OCI-LY7 (cell line): ENCODE measurements around the gene PPM1L.

Experiments used
- EZH2phosphoT487 ChIP-seq: fragments of 200-600 bp; sonication (generic); IDR thresholded peaks from 2 replicates; pipeline ENCODE4 v1.6.1; 2018; ENCODE audit warnings: low read depth, borderline replicate concordance, mild to moderate bottlenecking, mixed run types, antibody characterized with exemption, low read length, moderate library complexity, mixed read lengths
- TF ChIP-seq, protein P1 (sequence below): fragments of 200-600 bp; sonication (generic); conservative IDR thresholded peaks from 2 replicates; pipeline ENCODE4 v1.5.1; 2014; ENCODE audit warnings: mild to moderate bottlenecking, antibody characterized with exemption, low read length, moderate library complexity, mixed read lengths

- TF ChIP-seq, protein P1, sequence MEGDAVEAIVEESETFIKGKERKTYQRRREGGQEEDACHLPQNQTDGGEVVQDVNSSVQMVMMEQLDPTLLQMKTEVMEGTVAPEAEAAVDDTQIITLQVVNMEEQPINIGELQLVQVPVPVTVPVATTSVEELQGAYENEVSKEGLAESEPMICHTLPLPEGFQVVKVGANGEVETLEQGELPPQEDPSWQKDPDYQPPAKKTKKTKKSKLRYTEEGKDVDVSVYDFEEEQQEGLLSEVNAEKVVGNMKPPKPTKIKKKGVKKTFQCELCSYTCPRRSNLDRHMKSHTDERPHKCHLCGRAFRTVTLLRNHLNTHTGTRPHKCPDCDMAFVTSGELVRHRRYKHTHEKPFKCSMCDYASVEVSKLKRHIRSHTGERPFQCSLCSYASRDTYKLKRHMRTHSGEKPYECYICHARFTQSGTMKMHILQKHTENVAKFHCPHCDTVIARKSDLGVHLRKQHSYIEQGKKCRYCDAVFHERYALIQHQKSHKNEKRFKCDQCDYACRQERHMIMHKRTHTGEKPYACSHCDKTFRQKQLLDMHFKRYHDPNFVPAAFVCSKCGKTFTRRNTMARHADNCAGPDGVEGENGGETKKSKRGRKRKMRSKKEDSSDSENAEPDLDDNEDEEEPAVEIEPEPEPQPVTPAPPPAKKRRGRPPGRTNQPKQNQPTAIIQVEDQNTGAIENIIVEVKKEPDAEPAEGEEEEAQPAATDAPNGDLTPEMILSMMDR, result no peak
- no peak for TF ChIP-seq EZH2phosphoT487
These were observed 225.3 kb downstream of the PPM1L start for GRCh38 chr3:160981217-160981938.
